SU-DHL-6 (cell line): ENCODE data around the gene KRT2.

ENCODE experiments used
- H2AFZ ChIP-seq: fragments of 200-600 bp; sonication (generic); 2 replicates; pipeline ENCODE4 v1.6.1; 2014; ENCODE audit warnings: low read depth, mild to moderate bottlenecking, moderate library complexity, mixed read lengths, antibody characterized with exemption, low read length; ENCODE audit not compliant: severe bottlenecking
- H3F3A ChIP-seq: fragments of 200-600 bp; shearing (Covaris generic); 2 replicates; pipeline ENCODE4 v1.6.0; 2016; ENCODE audit warnings: antibody characterized with exemption, mild to moderate bottlenecking; ENCODE audit not compliant: insufficient read depth
- H3K27ac ChIP-seq: fragments of 200-600 bp; sonication (generic); 2 replicates; pipeline ENCODE4 v1.5.1; 2016; ENCODE audit warnings: low read depth, mild to moderate bottlenecking, low read length, moderate library complexity, mixed read lengths
- H3K27me3 ChIP-seq: fragments of 200-600 bp; sonication (generic), shearing (Covaris generic); 2 replicates; pipeline ENCODE4 v1.6.0; 2014; ENCODE audit warnings: mild to moderate bottlenecking, low read length
- H3K36me3 ChIP-seq: fragments of 200-600 bp; sonication (generic); 2 replicates; pipeline ENCODE4 v1.6.1; 2014; ENCODE audit warnings: mild to moderate bottlenecking, low read length, mixed read lengths
- H3K4me2 ChIP-seq: fragments of 300-600, 200-600 bp; shearing (Covaris generic), sonication (generic); 2 replicates; pipeline ENCODE4 v1.6.0; 2014; ENCODE audit warnings: low read length, low read depth, mild to moderate bottlenecking; ENCODE audit not compliant: poor library complexity, severe bottlenecking
- H3K4me3 ChIP-seq: fragments of 200-600 bp; sonication (generic); 2 replicates; pipeline ENCODE4 v1.5.1; 2014; ENCODE audit warnings: antibody characterized with exemption, low read length, mild to moderate bottlenecking, mixed read lengths; ENCODE audit not compliant: insufficient read depth, poor library complexity, severe bottlenecking
- H3K79me2 ChIP-seq: fragments of 200-600 bp; sonication (generic); 2 replicates; pipeline ENCODE4 v1.6.1; 2014; ENCODE audit warnings: mild to moderate bottlenecking, low read length, moderate library complexity; ENCODE audit not compliant: insufficient read depth
- H3K9ac ChIP-seq: fragments of 200-600 bp; sonication (generic); 2 replicates; pipeline ENCODE4 v1.7.0; 2014; ENCODE audit warnings: mild to moderate bottlenecking, low read length
- H3K9me2 ChIP-seq: fragments of 200-600 bp; sonication (generic); replicated peaks from 2 replicates; pipeline ENCODE4 v1.6.1; 2014; ENCODE audit warnings: low read length; ENCODE audit not compliant: insufficient read depth
- H3K9me3 ChIP-seq: fragments of 200-600 bp; sonication (generic); 2 replicates; pipeline ENCODE4 v1.6.1; 2014; ENCODE audit warnings: low read length, mixed read lengths; ENCODE audit not compliant: insufficient read depth
- H4K20me1 ChIP-seq: fragments of 200-600 bp; sonication (generic); 2 replicates; pipeline ENCODE4 v1.6.1; 2014; ENCODE audit warnings: low read depth, mild to moderate bottlenecking, antibody characterized with exemption, low read length, moderate library complexity, mixed read lengths
- EZH2phosphoT487 ChIP-seq: fragments of 200-600 bp; sonication (generic), shearing (Covaris generic); conservative IDR thresholded peaks from 2 replicates; pipeline ENCODE4 v1.6.1; 2018; ENCODE audit warnings: mild to moderate bottlenecking, antibody characterized with exemption, low read length, moderate library complexity, mixed read lengths
- TF ChIP-seq, protein P1 (sequence below): fragments of 200-600 bp; sonication (generic); IDR thresholded peaks from one replicate; pipeline ENCODE4 v1.5.1; 2017; ENCODE audit warnings: antibody characterized with exemption, mild to moderate bottlenecking, low read length, moderate library complexity; ENCODE audit not compliant: insufficient read depth, poor library complexity, severe bottlenecking

KRT2 gene

DNA sequence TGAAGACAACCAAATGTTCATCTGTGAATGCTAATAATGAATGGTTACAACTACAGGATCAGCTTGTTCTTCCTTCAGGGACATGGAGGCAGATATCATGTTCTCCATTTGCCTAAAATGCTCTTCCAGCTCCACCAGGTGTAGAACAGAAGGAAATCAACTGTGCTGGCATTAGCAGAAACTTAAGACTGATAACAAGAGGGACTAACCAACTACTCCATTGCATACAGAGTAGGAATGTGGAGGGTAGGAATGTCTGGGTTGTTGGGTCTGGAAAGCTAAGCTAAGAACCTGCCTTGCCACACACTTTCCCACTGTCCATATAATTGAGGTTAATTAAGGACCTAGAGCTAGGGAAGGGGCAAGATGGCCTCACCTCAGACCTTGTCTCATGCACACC lies 11.4 kb upstream of the KRT2 start:
- Histone ChIP-seq H3K27me3 (no peaks in the 10 kb centered on the region), H3K9me3 (no peaks in the 10 kb centered on the region), H3K9ac (no peak overlapping the region), H3K4me3 (no peak overlapping the region), H2AFZ (no peak overlapping the region), H3K36me3 (no peaks in the 10 kb centered on the region), H3K27ac (no peak overlapping the region), H3K79me2 (no peaks in the 10 kb centered on the region), H3F3A (no peaks in the 10 kb centered on the region), H3K9me2 (no peaks in the 10 kb centered on the region), H4K20me1 (no peaks in the 10 kb centered on the region), H3K4me2 (no peak overlapping the region)
- TF ChIP-seq EZH2phosphoT487, result no peak
- TF ChIP-seq, protein P1, sequence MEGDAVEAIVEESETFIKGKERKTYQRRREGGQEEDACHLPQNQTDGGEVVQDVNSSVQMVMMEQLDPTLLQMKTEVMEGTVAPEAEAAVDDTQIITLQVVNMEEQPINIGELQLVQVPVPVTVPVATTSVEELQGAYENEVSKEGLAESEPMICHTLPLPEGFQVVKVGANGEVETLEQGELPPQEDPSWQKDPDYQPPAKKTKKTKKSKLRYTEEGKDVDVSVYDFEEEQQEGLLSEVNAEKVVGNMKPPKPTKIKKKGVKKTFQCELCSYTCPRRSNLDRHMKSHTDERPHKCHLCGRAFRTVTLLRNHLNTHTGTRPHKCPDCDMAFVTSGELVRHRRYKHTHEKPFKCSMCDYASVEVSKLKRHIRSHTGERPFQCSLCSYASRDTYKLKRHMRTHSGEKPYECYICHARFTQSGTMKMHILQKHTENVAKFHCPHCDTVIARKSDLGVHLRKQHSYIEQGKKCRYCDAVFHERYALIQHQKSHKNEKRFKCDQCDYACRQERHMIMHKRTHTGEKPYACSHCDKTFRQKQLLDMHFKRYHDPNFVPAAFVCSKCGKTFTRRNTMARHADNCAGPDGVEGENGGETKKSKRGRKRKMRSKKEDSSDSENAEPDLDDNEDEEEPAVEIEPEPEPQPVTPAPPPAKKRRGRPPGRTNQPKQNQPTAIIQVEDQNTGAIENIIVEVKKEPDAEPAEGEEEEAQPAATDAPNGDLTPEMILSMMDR, result no peak

DNA sequence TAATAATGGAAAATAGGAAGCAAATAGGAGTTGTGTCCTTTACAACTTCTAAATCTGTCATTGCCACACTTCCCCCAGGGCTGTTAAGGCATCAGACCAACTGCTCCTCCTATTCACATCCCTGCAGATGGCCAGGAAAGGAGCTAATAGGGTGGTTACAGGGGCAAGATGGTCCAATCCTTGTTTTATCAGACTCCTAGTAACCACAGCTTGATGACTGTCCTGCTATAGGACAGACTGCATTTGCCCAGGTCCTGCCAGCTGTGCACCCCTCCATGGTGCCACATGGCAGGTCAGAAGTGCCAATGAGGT lies 10.9 kb upstream of the KRT2 start:
- H3K27me3 ChIP-seq, result no peaks in the 10 kb centered on the region
- no peak overlapping the region for H3K9ac ChIP-seq
- no peaks in the 10 kb centered on the region for H3K9me3 ChIP-seq
- no peaks in the 10 kb centered on the region for H3K9me2 ChIP-seq
- no peak overlapping the region for H3K4me3 ChIP-seq
- no peaks in the 10 kb centered on the region for H3K36me3 ChIP-seq
- H3F3A ChIP-seq, result no peaks in the 10 kb centered on the region
- no peaks in the 10 kb centered on the region for H3K79me2 ChIP-seq
- no peak overlapping the region for H3K27ac ChIP-seq
- H4K20me1 ChIP-seq, result no peaks in the 10 kb centered on the region
- TF ChIP-seq, protein P1, result no peak
- TF ChIP-seq EZH2phosphoT487, result no peak
- H3K4me2 ChIP-seq, result no peak overlapping the region
- no peak overlapping the region for H2AFZ ChIP-seq

DNA sequence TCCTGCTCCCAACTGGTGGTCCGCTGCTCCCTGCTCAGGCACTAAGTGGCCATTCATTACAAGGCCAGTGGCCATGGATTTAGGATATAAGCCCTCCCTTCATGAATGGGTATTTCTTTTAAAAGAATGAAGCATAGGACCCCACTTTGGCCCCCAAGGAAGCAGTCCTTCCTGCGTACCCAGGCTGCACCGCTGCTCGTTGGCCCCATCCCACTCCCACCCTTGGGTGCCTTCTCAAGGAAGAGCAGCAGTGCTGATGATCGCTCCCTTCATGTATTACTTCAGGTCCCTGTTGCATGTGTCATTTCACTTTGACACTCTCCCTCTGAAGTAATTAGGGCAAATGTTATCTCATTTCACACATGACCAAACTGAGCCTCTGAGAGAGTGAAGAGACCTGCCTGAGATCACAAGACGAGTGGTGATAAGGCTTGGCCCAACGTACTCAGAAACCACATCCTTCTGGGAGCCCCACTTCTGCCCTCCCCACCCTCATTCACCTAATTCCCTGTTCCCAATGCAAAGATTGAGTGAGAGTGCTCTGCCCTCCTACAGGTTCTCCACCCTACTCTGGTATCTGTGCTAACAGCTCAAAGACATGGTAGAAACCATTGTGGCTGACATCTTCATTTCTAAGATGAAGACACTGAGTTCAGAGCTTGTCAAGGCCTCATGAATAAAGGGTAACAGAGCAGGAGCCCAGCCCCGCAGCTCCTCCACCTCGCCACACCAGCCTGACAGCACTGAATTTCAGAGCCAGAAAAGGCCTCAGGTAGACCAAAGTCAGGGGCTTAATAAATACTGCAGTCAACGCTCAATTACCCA lies 10.3 kb upstream of the KRT2 start:
- Histone ChIP-seq H3F3A (no peaks in the 10 kb centered on the region), H4K20me1 (no peaks in the 10 kb centered on the region), H3K4me2 (no peak overlapping the region), H3K79me2 (no peaks in the 10 kb centered on the region), H3K4me3 (no peak overlapping the region), H3K27ac (no peak overlapping the region), H3K9me3 (no peaks in the 10 kb centered on the region), H3K27me3 (no peaks in the 10 kb centered on the region), H3K9me2 (no peaks in the 10 kb centered on the region), H2AFZ (no peak overlapping the region), H3K9ac (no peak overlapping the region), H3K36me3 (no peaks in the 10 kb centered on the region)
- TF ChIP-seq EZH2phosphoT487, result no peak
- TF ChIP-seq, protein P1, result no peak
